Lower leg skin (tissue), 3 donors: ENCODE data around the gene LYST.

Experiments used
- POLR2A ChIP-seq, 2 donors: fragments of 450-650 bp; IDR thresholded peaks; one replicate each; pipeline ENCODE4 v1.6.1; 2016 to 2017; ENCODE audit warnings: antibody characterized with exemption in 2 of 2, mild to moderate bottlenecking in 1 of 2, moderate library complexity in 1 of 2
- TF ChIP-seq, protein P1 (sequence below), 3 donors: fragments of 450-650 bp; IDR thresholded peaks; one replicate each; pipeline ENCODE4 v1.5.1; 2016; ENCODE audit warnings: antibody characterized with exemption in 3 of 3, mild to moderate bottlenecking in 3 of 3, moderate library complexity in 2 of 3

- TF ChIP-seq, protein P1, sequence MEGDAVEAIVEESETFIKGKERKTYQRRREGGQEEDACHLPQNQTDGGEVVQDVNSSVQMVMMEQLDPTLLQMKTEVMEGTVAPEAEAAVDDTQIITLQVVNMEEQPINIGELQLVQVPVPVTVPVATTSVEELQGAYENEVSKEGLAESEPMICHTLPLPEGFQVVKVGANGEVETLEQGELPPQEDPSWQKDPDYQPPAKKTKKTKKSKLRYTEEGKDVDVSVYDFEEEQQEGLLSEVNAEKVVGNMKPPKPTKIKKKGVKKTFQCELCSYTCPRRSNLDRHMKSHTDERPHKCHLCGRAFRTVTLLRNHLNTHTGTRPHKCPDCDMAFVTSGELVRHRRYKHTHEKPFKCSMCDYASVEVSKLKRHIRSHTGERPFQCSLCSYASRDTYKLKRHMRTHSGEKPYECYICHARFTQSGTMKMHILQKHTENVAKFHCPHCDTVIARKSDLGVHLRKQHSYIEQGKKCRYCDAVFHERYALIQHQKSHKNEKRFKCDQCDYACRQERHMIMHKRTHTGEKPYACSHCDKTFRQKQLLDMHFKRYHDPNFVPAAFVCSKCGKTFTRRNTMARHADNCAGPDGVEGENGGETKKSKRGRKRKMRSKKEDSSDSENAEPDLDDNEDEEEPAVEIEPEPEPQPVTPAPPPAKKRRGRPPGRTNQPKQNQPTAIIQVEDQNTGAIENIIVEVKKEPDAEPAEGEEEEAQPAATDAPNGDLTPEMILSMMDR (IDR thresholded peaks at IDR 0.05), result no peak
- no peak for TF ChIP-seq POLR2A (IDR thresholded peaks at IDR 0.05)
Observed at GRCh38 chr1:235776396-235776795, 90.3 kb downstream of the LYST start.
